ENCODE results near the gene SUPT20HL1.
"Not testable (repeated sequence)": the region's sequence is repeated elsewhere in the genome, so short reads cannot be mapped to it uniquely, and the experiment has no call there.

The SUPT20HL1 gene

DNA sequence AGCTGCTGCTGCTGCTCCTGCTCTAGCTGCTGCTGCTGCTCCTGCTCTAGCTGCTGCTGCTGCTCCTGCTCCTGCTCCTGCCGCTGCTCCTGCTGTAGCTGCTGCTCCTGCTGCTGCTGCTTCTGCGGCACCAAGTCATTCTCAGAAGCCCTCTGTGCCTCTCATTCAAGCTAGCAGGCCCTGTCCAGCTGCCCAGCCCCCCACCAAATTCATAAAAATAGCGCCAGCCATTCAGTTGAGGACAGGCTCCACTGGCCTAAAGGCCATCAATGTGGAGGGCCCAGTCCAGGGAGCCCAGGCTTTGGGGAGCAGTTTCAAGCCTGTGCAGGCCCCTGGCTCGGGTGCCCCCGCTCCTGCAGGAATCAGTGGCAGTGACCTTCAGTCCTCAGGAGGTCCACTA lies 3.9 kb downstream of the SUPT20HL1 start:
- no peak for DNase-seq

DNA sequence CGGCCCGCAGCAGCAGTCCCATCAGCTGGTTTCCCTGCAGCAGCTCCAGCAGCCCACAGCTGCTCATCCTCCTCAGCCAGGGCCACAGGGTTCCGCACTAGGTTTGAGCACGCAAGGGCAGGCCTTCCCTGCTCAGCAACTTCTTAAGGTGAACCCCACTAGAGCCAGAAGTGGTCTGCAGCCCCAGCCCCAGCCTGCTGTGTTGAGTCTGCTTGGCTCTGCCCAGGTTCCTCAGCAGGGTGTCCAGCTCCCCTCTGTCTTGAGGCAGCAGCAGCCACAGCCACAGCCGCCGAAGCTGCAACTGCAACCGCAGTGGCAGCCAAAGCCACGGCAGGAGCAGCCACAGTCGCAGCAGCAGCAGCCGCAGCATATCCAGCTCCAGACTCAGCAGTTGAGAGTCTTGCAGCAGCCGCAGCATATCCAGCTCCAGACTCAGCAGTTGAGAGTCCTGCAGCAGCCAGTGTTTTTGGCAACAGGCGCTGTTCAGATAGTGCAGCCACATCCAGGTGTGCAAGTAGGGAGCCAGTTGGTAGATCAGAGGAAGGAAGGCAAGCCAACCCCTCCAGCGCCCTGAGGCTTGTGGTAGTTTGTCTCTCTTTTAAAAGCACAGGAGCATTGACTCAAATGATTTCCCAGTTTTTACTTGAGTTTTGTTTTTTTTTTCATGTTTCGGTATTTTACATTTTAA lies 4.6 kb downstream of the SUPT20HL1 start:
- DNase-seq, result no peak

DNA sequence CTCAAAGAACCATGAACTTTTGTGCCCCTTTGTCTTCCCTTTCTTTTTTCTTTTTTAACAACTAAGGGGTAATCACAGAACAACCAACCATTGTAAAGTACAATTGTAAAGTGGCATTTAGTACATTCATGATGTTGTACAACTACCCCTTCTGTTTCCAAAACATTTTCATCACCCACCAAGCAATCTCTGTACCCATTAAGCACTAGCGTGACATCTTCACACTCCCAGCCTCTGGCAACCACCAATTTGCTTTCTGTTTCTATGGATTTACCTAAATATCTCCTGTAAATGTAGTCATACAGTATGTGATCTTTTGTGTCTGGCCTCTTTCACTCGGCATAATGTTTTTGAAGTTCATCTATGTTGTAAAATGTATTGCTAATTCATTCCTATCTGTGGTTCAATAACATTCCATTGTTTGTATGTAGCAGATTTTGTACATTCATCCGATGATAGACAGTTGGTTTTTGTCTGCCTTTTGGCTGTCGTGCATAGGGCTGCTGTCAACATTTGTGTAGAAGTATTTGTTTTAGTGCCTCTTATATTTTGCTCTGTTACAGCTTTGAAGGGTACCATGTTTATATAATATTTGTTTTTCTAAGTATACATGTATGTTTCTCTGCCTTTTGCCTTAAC lies 6.4 kb downstream of the SUPT20HL1 start:
- not testable (repeated sequence) for DNase-seq

DNA sequence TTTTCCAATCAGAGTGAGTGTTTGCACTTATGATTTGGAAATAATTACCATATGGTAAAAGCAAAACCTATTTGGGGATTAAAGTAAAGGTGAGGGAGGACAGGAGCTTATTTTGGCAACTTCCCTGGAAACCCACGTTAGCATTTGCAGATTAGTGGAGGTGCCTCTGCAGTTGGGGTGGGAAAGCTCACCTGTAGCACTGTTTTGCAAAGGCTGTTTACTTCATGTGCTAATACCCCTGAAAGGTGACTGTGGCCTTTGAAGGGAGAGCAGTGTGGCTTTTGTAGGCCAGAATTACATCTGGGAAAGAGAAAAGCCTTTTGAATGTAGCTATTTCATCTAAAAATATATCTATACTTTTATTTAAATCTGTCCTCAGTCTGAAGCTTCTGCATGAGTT lies 9.4 kb downstream of the SUPT20HL1 start:
- DNase-seq, result no peak

DNA sequence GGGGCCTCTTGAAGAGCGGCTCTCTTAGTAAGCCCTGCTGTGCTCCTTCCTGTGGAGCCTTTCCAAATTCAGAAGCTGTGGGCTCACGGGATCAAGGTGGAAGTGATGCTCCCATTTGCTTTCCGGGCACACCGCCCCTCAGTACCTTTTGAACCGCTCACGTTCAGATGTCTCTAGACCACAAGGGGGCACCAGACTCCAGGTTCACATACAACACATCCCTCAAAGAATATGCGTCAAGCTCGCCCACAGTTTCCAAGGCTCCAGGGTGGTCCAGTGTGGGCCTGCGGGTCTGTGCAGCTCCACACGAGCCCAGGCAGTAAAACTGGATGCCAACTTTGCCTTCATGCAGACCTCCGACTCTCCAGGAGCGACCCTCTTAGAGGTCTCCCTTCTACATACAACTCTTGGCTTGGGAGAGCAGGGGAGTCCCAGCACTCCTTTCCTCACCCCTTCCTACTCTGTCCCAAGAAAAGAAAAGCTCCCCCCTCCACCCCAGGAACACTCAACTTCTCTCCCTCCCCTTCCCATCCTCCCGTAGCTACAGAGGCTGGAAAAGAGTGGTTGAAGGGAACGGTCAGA lies 11.0 kb downstream of the SUPT20HL1 start:
- peak; percentile 39 for DNase-seq

DNA sequence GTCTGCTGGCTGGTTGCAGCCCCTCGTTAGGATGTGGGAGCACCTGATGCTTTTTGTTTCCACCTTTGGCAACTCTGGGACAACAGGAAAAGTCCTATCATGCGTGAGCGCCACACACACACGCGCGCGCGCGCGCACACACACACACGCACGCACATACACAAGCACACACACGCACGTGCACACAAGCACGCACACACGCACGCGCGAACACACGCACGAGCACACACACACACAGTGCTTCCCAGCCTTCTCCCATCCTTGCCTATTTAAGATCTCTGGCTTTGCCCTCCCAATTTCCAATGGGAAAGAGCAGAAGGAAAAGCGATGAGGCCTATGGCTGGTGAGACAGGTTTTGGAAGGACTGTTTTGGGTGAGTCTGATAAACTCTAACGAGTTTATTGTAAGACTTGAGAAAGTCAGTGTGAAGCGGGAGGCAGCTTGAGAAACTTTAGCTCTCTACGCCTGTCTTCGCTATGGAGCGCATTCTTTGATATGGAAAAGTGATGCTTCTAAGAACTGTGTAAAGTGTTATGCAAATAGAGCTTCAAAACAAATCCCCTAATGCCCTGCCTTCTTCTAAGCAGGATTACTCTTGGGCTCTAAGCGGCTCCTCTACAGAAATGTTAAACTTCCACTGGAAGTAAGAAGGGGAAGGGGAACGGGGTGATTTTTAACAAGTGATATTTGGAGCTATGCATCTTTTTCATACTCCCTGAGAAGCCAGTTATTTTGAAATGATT lies 11.8 kb downstream of the SUPT20HL1 start:
- no peak for DNase-seq

DNA sequence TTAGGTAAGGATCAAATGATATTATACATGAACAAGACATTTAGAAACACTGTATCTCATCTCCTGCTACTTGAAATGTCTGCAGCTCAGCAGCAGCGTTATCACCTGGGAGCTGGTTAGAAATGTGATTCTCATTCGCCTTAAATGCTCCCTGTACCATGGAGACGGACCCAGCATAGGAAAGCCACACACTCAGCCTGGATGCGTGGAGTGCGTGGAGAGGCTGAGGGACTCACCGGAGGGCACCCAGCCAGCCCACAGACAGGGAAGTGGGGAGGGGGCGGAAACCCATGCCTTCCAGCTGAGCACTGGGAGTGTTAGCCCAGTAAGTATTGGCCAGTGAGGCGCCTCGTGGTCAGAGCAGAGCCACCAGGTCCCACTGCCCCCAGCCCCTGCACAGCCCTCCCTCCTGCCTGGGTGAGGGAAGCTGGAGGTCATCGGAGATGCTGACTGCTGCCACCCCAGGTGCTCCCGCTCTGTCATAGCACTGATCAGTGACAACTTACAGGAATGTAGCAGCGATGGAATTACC lies 15.2 kb downstream of the SUPT20HL1 start:
- no peak for DNase-seq

DNA sequence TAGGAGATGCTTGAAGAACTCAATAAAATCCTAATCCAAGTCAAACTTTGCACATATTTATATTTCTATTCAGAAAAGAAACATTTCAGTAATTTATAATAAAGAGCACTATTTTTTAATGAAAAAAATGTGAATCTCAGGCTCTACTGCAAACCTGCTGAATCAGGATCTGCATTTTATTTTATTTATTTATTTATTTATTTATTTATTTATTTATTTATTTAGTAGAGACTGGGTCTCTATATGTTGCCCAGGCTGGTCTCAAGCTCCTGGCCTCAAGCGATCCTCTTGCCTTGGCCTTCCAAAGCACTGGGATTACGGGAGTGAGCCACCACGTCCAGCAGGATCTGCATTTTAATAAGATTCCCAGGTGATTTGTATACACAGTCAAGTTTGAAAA lies 16.0 kb downstream of the SUPT20HL1 start:
- no peak for DNase-seq

DNA sequence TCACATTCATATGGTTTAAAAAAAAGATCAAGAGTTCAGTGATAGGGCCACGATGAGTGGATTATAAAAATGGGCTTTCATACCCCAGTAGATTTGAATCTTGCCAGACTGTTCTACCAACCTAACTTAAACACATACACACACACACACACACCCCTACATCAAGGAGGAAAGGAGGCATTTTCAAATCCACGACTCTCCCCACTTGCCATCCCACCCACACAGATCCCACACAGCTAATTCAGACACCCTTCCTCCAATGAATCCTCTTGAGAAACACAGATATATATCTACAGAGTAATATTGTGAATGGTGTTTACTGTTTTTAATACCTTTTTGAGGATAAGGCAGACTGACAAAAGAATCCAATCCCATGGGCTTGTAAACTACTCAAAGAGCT lies 16.8 kb downstream of the SUPT20HL1 start:
- no peak for DNase-seq

DNA sequence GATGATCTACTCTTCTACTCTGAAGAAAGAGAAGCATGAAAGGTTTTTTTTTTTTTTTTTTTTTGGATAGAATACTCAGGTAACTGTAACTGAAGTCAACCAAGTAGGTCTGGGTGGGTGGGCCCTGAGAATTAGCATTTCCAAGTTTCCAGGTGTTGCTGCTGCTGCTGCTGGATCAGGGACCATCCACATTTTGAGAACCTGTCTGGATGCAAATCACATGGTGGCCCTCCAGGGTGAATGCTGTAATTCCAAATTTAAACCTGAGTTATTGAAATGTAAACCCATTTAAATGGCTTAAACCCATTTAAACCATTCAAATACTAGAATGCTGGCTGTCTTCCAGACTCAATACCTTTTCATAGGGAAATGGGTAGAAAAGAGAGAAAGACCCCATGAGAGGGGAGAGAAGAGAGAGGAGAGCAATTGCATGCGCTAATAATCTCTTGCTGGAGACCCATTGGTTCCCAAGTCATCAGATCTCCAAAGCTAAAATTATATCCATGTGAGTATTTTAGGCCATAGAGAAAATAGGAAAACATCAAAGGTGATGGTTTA lies 17.6 kb downstream of the SUPT20HL1 start:
- DNase-seq, result no peak

DNA sequence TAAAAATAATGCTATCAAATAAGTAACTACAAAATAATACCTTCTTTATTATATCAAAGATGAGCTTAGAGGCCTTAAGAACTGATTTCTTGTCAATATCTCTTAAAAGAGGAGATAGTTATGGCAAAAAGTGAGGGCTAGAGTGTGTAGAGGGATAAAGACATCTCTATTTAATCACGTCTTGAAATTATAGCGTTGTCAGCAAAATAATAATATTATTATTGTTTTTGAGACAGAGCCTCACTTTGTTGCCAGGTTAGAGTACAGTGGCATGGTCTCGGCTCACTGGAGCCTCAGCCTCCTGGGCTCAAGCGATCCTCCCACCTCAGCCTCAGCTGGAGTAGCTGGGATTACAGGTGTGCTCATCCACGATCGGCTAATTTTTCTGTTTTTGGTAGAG lies 18.3 kb downstream of the SUPT20HL1 start:
- DNase-seq, result no peak

DNA sequence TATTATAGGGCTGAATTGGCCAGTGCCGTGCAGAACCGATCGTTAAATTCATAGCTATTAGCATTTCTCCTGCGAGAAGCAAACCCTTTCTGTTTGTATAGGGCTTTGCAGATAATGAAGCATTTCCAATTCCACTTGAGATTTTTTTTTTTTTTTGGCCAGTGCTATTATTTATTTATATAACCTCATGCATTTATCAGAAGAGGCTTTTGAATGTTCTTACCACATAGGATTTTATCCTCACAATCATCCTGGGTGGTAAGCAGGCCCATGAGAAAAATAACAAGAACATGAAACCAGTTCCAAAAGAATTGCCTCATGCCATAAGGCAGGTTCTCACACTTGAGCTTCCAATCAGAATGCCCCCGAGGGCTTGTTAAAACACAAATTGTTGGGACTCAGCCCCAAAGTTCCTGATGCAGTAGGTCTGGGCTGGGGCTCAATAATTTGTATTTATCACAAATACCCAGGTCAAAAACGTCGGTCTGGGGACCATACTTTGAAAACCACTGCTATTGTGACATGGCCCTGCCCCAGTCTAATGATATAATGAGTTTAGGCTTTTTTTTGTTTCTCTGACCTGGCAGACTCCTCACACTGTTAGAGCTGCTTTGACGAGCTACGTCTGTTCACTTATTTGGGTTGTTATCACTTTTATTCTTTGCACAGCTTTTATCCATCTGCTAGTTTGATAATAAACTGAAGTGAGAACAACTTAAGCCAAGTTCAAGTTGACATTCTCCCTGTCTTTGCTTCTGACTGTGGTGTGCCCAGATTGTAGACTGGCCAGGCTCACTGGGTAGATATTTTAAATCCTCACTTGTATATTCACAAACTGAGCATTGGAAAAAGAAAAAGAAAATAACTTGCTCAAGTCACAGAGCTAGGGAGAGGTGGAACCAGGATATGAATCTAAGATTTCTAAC lies 20.1 kb downstream of the SUPT20HL1 start:
- DNase-seq, result no peak

DNA sequence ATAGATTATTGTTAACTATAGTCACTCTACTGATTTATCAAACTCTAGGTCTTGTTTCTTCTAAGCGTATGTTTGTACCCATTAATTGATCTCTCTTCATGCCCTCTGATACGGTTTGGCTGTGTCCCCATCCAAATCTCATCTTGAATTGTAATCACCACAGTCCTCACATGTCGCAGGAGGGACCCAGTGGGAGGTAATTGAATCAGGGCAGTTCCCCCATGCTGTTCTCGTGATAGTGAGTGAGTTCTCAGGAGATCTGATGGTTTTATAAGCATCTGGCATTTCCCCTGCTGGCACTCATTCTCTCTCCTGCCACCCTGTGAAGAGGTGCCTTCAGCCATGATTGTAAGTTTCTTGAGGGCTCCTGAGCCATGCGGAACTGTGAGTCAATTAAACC lies 21.9 kb downstream of the SUPT20HL1 start:
- not testable (repeated sequence) for DNase-seq

DNA sequence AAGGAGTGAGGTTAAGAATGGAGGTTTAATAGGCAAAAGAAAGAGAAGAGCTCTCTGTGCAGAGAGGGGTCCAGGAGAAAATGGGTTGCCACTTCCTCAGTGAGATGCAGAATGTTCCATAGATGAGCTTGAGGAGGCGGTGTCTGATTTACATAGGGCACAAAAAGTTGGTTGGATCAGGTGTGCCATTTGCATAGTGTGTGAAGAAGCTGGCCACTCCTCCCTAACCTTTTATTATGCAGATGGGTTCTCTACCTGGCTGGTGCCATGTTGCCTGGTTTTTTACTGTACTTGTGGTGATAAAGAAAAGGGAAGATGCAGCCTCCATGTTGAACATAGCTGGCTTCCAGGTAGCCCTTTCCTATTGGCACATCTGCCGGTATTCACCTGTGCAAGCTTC lies 27.3 kb downstream of the SUPT20HL1 start:
- no peak for DNase-seq

DNA sequence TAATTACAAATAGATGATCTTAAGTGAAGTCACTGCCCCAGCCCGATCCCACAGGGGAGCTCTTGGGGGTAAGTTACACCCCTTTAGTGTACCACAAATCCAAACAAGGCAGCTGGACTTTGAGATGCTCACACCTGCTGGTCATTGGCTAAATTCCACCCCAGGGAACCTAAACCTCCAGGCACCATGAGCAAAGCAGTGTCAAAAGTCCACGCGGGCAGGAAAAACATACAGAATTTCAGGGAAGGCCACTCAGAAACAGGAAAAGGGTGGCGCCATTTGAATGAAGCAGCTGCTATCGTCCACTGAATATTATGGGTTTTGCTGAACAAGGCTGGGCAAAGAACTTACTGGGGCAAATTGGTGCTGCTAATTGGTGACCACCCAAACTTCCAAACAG lies 30.9 kb downstream of the SUPT20HL1 start:
- no peak for DNase-seq

DNA sequence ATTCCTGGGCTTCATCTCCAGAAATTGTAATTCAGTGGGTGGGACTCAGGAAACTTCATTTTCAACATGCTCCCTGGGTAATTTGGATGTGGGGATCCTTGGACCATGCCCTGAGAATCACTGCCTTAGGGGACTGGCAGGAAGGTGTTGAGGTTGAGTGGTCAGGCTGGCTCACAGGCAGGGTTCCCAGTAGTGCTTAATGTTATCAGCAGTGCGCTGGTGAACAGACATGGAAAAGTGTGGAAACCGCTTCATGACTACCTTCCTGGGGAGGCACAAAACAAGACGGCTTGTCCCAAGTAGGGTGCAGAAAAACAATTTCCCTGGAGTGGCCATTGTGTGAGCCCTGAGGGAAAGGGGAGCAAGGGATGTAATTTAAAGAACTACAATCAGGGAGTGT lies 31.4 kb downstream of the SUPT20HL1 start:
- DNase-seq, result no peak

DNA sequence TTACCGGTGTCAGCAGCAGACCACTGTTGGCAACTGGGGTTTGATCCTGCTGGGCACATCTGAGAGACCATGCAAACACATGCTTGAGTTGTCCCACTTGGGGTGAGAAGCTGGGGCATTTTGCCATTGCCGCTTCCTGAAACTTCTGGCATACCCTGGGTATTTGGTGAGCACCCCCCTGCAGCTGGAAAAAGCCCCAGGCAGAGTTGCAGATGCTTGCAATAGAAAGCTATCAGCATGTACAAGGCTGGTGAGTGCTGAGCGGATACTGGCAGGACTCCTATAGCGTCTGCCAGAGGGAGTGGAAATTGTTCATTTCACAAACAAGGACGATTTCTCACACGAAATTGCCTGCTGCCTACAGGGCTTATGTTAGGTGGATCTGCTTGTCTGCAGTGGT lies 32.3 kb downstream of the SUPT20HL1 start:
- DNase-seq, result no peak

DNA sequence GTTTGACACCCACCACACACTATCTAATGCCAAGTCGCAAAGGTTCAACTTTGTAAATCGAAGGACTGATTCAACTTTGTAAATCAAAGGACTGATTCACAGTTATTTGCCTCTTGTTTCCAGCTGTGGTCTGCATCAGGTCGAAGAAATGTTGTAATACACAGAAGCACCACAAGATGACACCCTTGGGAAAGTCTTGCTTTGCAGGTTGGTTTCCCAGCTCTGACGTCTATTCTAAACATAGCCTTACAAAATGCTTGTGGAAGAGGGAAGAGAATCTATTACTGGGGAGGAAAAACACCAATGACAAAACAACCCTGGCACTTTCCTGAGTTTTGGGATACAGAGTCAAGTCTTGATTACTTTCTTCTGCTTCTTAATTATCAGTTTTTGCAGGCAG lies 35.3 kb downstream of the SUPT20HL1 start:
- DNase-seq, result peak; percentile 43

DNA sequence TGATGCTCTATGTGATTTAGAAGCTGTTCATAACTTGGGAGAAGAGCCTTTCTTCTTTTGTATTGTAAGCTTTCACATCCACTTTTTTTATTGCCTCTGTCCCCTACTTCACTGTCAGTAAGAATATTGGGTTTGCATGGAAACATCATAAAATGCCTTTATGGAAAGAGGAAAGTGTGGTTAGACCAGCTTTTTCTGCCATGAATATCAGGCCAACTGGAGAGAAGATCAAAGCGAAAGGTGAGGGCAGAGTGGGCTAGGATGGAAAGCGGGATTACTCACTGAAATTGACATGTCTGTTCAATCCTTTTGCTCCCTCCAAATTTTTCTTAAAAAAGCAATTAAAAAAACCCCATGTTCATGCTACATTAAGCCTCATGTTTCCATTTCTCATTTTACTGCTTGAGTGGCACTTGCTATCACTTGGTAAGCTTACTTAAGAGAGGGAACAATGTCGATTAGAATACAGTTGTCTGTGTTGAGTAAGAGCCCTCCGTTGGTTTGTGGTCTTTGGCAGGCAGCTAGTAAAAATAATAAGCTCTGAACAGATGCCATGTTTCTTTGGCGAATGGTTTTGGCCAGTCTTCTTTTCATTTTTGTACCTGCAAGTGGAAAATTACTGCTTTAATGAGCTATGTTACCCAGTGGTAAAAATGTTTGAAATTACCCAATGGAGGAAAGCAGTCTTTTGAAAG lies 35.9 kb downstream of the SUPT20HL1 start:
- no peak for DNase-seq

DNA sequence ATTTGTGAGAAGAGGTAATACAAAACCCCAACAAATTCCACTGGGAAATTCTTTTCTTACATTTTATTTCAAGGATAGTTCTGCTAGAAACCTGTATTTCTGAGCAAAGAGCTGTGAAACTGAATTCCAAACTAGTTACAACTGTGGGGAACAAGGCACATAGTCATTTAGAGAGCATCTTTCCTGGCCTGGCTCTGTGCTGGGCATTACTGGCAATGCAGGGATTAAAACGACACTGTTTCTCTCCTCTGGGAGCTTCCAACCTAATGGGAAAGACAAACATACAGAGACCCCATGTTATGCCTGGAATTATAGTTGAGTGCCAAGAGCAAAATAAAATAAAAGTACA lies 36.5 kb downstream of the SUPT20HL1 start:
- no peak for DNase-seq

DNA sequence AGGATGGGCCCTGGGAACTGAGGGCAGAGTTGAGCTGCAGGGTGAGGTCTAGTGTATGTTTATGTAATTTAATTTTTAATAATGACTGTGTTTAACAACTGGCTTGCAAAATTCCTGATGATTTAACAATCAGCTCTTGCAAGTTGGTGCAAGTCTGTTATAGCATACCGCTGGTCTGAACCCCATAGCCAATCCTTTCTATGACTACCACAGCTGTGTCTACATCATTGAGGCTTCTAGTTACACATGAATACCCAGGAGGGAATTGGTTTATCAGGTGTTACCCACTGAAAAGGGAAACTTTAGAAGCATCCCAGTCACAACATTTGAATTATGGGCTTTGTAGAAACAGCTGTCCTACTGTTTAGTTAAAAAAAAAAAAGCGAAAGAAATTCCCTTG lies 38.3 kb downstream of the SUPT20HL1 start:
- DNase-seq, result no peak

DNA sequence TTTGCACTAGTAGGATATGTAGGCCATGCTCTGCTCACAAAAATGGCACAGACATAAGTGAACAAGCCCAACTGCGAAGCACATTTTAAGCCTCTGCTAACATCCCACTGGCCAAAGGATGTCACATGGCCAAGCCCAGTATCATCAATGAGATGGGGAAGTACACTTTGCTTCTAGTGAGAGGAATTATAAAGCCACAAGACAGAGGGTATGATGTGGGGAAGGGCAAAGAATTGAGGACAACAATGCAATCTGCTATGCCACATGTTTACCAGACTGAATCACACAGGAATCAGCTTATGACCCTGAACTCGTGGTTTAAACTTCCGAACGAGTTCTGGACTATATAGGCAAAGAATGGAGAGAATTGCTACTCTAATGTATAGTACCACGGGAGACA lies 39.1 kb downstream of the SUPT20HL1 start:
- DNase-seq, result no peak

Data from NCI-H526 treated with DMSO at 0.1 percent for 48 hours (cell line).